Activated T-cell treated with anti-CD3 and anti-CD28 coated beads for 1 hour (primary cell): ENCODE data around the gene PAQR7.

Experiments used
- DNase-seq: peaks from one replicate; pipeline ENCODE4 v3.0.0-alpha.2; 2020; ENCODE audit warnings: low read depth

The PAQR7 gene

GRCh38 chr1:25875154-25875855, at the start of gene PAQR7:
Gene PAQR7 (minus strand): TSS chr1:25875708. CDS start chr1:25863839, 11,869 bp downstream.
- peak; percentile 39 for DNase-seq

- DNase-seq: no peak
Observed at GRCh38 chr1:25924454-25924853, 48.9 kb upstream of the PAQR7 start.

- DNase-seq: no peak
Observed at GRCh38 chr1:25922971-25923552, 47.6 kb upstream of the PAQR7 start.

- no peak for DNase-seq
Observed at GRCh38 chr1:25922056-25922970, 46.8 kb upstream of the PAQR7 start.

GRCh38 chr1:25918615-25919014, 43.1 kb upstream of the PAQR7 start:
- DNase-seq: no peak

- DNase-seq: no peak
Observed at GRCh38 chr1:25917996-25918395, 42.5 kb upstream of the PAQR7 start.

GRCh38 chr1:25916460-25916859, 41.0 kb upstream of the PAQR7 start:
- no peak for DNase-seq

GRCh38 chr1:25914074-25914995, 38.8 kb upstream of the PAQR7 start:
- DNase-seq: no peak

GRCh38 chr1:25913206-25913605, 37.7 kb upstream of the PAQR7 start:
- DNase-seq: no peak

- no peak for DNase-seq
Observed at GRCh38 chr1:25912076-25912831, 36.7 kb upstream of the PAQR7 start.

GRCh38 chr1:25911162-25911561, 35.7 kb upstream of the PAQR7 start:
- DNase-seq: no peak

GRCh38 chr1:25909040-25909439, 33.5 kb upstream of the PAQR7 start:
- no peak for DNase-seq

GRCh38 chr1:25908161-25908560, 32.7 kb upstream of the PAQR7 start:
- no peak for DNase-seq

- no peak for DNase-seq
Observed at GRCh38 chr1:25907601-25908000, 32.1 kb upstream of the PAQR7 start.

GRCh38 chr1:25906644-25907300, 31.3 kb upstream of the PAQR7 start:
- no peak for DNase-seq

- DNase-seq: peak; percentile 87
Observed at GRCh38 chr1:25905680-25906643, 30.5 kb upstream of the PAQR7 start, which contains the start of gene STMN1. Gene STMN1 (minus strand): TSS chr1:25906419. CDS start chr1:25904676, 1,743 bp downstream.

- peak; percentile 93 for DNase-seq
Observed at GRCh38 chr1:25904943-25905679, 29.6 kb upstream of the PAQR7 start.

GRCh38 chr1:25903986-25904385, 28.5 kb upstream of the PAQR7 start:
- no peak for DNase-seq
